Chondrocyte (in vitro differentiated cells): Measurements from ENCODE around the gene RANBP17. TPM values are rescaled to one million over a fixed set of nuclear protein-coding genes. Genes with fewer than 3 reads are reported as not detected.

ENCODE experiments used
- DNase-seq: peaks from one replicate; pipeline ENCODE4 v3.0.0; 2021; ENCODE audit warnings: mixed read lengths, low spot score
- H3K27ac Mint-ChIP-seq: one replicate; pipeline ENCODE4 v1.8.0; 2021; ENCODE audit warnings: mild to moderate bottlenecking, moderate library complexity, mixed read lengths; ENCODE audit not compliant: unreplicated experiment
- H3K27me3 Mint-ChIP-seq: 2 replicates; pipeline ENCODE4 v1.8.0; 2021; ENCODE audit warnings: low read depth, mixed read lengths
- H3K36me3 Mint-ChIP-seq: 2 replicates; pipeline ENCODE4 v1.8.0; 2021; ENCODE audit warnings: low read depth, mixed read lengths
- H3K4me1 Mint-ChIP-seq: 2 replicates; pipeline ENCODE4 v1.8.0; 2021; ENCODE audit warnings: low read depth, mild to moderate bottlenecking, mixed read lengths
- H3K4me3 Mint-ChIP-seq: one replicate; pipeline ENCODE4 v1.8.0; 2021; ENCODE audit warnings: mild to moderate bottlenecking, moderate library complexity, mixed read lengths; ENCODE audit not compliant: unreplicated experiment
- H3K9me3 Mint-ChIP-seq: 2 replicates; pipeline ENCODE4 v1.8.0; 2021; ENCODE audit warnings: low read depth, mixed read lengths
- CTCF ChIP-seq: fragments of 200-600 bp; sonication (generic); IDR thresholded peaks from 2 replicates; pipeline ENCODE4 v1.5.0; 2021; ENCODE audit warnings: antibody characterized with exemption, mild to moderate bottlenecking, moderate library complexity
- total RNA-seq: library from RNA; stranded (reverse); gene quantifications from 3 replicates; pipeline ENCODE4 v1.2.1, GENCODE V29; 2021

Gene RANBP17
- total RNA-seq, 1 donor from 2014 or later = 24.5 TPM

- no peak overlapping the region for H3K27ac Mint-ChIP-seq
- H3K4me1 Mint-ChIP-seq = peaks cover 2% of the 10 kb centered on the region
- no peaks in the 10 kb centered on the region for H3K9me3 Mint-ChIP-seq
- no peak for DNase-seq
- H3K36me3 Mint-ChIP-seq = peaks cover 7% of the 10 kb centered on the region
- H3K27me3 Mint-ChIP-seq = no peaks in the 10 kb centered on the region
- no peak for TF ChIP-seq CTCF
- no peak overlapping the region for H3K4me3 Mint-ChIP-seq
These were observed 365.0 kb downstream of the RANBP17 start for GRCh38 chr5:171226864-171227263.

GRCh38 chr5:171236651-171237050 lies 374.8 kb downstream of the RANBP17 start:
- DNase-seq = no peak
- no peaks in the 10 kb centered on the region for H3K4me1 Mint-ChIP-seq
- TF ChIP-seq CTCF = no peak
- peaks cover 6% of the 10 kb centered on the region for H3K36me3 Mint-ChIP-seq
- H3K27me3 Mint-ChIP-seq = no peaks in the 10 kb centered on the region
- H3K9me3 Mint-ChIP-seq = peaks cover 3% of the 10 kb centered on the region
- H3K4me3 Mint-ChIP-seq = no peak overlapping the region
- H3K27ac Mint-ChIP-seq = no peak overlapping the region

- peaks cover 8% of the 10 kb centered on the region for H3K36me3 Mint-ChIP-seq
- H3K27me3 Mint-ChIP-seq = no peaks in the 10 kb centered on the region
- TF ChIP-seq CTCF = no peak
- peaks cover 14% of the 10 kb centered on the region for H3K4me1 Mint-ChIP-seq
- H3K27ac Mint-ChIP-seq = no peak overlapping the region
- H3K4me3 Mint-ChIP-seq = no peak overlapping the region
- DNase-seq = no peak
- H3K9me3 Mint-ChIP-seq = no peaks in the 10 kb centered on the region
These were observed 380.7 kb downstream of the RANBP17 start for GRCh38 chr5:171242521-171242920.

- H3K9me3 Mint-ChIP-seq = peaks cover 17% of the 10 kb centered on the region
- peaks cover 27% of the 10 kb centered on the region for H3K36me3 Mint-ChIP-seq
- no peak for DNase-seq
- H3K4me1 Mint-ChIP-seq = peaks cover 14% of the 10 kb centered on the region
- H3K4me3 Mint-ChIP-seq = no peak overlapping the region
- TF ChIP-seq CTCF = no peak
- no peak overlapping the region for H3K27ac Mint-ChIP-seq
- no peaks in the 10 kb centered on the region for H3K27me3 Mint-ChIP-seq
These were observed 384.4 kb downstream of the RANBP17 start for GRCh38 chr5:171246231-171246630.

- peaks cover 25% of the 10 kb centered on the region for H3K36me3 Mint-ChIP-seq
- H3K4me1 Mint-ChIP-seq = peaks cover 18% of the 10 kb centered on the region
- H3K9me3 Mint-ChIP-seq = peaks cover 19% of the 10 kb centered on the region
- no peak for TF ChIP-seq CTCF
- H3K27ac Mint-ChIP-seq = no peak overlapping the region
- no peak overlapping the region for H3K4me3 Mint-ChIP-seq
- H3K27me3 Mint-ChIP-seq = no peaks in the 10 kb centered on the region
- no peak for DNase-seq
These were observed 387.6 kb downstream of the RANBP17 start for GRCh38 chr5:171249460-171249859.
